Measurements from ENCODE around the gene EPHA2.

EPHA2 gene

DNA sequence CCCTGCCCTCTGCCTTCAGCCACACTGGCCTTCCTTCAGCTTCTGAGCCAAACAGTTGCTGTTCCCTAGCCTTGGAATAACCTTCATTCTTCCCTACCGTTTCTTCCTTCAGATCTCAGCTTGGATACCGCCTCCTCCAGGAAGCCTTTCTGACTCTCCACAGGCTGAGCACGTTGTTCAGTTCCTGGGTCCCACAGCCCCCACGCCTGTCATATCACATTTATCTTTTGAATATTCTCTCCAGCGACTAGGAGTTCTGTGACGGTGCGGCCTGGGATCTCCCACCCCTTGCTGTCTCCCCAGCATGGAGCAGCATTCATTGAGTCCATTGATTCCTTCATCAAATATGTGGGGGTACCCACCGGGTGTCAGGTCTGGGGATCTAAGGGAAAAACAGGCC, 39.2 kb downstream of the EPHA2 start:
- DNase-seq (ENCODE audit: low spot score): no peak
- CTCF ChIA-PET: interaction anchor here (0.7 kb wide), 1 partner anchor 35 kb away, joined by 5 read pairs; no protein-coding TSS in a partner anchor
- POLR2A ChIA-PET (ENCODE audit: low non-redundant PET): no interaction called here
- no peak overlapping the region for H3K27ac ChIP-seq
- TF ChIP-seq, protein P1, sequence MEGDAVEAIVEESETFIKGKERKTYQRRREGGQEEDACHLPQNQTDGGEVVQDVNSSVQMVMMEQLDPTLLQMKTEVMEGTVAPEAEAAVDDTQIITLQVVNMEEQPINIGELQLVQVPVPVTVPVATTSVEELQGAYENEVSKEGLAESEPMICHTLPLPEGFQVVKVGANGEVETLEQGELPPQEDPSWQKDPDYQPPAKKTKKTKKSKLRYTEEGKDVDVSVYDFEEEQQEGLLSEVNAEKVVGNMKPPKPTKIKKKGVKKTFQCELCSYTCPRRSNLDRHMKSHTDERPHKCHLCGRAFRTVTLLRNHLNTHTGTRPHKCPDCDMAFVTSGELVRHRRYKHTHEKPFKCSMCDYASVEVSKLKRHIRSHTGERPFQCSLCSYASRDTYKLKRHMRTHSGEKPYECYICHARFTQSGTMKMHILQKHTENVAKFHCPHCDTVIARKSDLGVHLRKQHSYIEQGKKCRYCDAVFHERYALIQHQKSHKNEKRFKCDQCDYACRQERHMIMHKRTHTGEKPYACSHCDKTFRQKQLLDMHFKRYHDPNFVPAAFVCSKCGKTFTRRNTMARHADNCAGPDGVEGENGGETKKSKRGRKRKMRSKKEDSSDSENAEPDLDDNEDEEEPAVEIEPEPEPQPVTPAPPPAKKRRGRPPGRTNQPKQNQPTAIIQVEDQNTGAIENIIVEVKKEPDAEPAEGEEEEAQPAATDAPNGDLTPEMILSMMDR (conservative IDR thresholded peaks at IDR 0.05; ENCODE audit: low read depth): no peak

DNA sequence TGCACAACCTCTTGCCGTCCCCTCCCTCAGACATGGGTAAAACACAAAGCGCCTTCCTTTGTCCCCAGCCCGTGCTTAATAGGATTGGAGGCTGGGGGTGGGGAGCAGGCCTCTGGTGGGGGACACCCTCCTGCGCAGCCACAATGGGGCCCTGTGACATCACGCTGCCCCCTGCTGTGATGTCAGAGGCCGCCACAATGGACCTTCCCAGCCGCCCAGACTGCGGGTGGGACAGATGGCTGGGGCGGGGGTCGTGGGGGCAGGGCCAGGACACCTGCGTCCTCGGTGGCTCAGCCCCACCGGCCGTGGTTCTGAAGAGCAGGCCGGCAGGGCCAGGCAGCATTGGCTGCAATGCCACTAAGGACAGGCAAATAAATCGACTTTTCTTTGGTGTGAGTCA, 39.9 kb downstream of the EPHA2 start:
- TF ChIP-seq, protein P1 (conservative IDR thresholded peaks at IDR 0.05; ENCODE audit: low read depth): no peak
- POLR2A ChIA-PET (ENCODE audit: low non-redundant PET): no interaction called here
- CTCF ChIA-PET: interaction anchor here (0.7 kb wide), 1 partner anchor 129 kb away, joined by 3 read pairs; no protein-coding TSS in a partner anchor
- no peak for DNase-seq (ENCODE audit: low spot score)
- no peak overlapping the region for H3K27ac ChIP-seq

DNA sequence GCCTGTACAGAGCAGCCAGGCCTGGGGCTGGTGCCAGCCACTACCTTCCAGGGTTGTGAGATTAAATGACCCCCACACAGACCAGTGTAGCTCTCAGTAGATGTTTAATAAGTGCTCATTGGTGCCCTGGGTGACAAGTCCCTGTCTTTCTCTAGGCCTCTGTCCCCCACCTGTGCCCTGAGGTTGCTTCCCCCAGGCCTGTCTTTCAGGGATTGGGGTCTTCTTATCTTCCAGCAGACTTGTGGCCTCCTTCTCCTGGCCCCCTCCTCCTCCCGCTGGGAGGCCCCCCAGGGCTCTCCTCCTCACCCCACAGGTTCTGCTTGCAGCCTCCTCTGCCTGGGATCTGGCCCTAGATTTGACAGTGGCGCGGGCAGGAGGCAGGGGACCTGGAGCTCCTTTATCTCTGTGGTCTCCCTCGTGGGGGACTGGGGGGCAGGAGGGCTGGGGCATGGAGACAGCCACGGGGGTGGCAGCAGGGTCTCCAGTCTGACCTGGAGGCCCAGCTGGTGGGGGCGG, 40.3 kb downstream of the EPHA2 start:
- CTCF ChIA-PET: interaction anchor here (0.7 kb wide), 1 partner anchor 129 kb away, joined by 3 read pairs; no protein-coding TSS in a partner anchor
- TF ChIP-seq, protein P1 (conservative IDR thresholded peaks at IDR 0.05; ENCODE audit: low read depth): no peak
- H3K27ac ChIP-seq: no peak overlapping the region
- POLR2A ChIA-PET (ENCODE audit: low non-redundant PET): no interaction called here
- DNase-seq (ENCODE audit: low spot score): no peak

DNA sequence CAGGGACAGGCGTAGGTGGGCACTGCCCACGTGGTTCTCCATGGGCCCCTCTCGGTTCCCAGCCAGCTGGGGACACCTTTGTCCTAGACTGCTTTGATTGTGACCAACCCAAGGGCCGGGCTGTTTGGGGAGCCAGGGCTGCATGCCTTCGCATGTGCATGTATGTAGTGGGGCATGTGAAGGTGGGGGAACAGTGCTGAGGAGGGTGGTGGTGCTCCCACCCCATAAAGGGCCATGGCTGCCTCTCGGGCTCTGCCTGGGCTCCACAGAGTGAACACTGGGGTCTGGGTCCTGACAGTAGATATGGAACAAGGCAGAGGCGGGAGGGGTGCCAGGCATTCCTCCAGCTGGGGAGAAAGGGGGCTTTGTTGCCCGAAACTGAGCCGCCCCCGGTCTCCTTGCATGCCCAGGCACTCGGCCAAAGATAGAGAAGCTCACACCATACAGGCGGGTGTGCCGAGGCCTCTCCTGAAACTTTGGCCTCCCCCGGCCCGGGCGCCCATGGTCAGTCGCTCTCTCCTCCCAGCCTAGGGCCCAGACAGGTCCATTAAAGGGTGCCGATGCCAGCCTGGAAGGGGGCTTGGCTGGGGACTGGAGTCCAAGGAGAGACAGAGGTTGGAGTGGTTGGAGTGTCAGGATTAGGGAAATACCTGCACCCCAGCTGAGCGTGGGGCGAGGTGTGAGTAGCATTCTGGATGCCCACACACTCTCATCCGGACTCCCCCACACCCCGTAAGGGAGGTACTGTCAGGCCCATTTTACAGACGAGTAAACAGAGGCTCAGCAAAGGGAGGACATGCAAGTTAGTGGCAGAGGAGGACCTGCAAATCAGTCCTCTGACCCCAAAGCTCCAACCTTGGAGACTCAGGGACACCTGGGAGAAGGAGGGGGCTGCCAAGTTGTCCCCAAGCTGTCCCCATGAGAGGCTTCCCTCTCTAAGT, 41.1 kb downstream of the EPHA2 start:
- no peak overlapping the region for H3K27ac ChIP-seq
- no peak for DNase-seq (ENCODE audit: low spot score)
- ChIA-PET CTCF (no interaction called here), POLR2A (ENCODE audit: low non-redundant PET) (no interaction called here)
- TF ChIP-seq, protein P1 (conservative IDR thresholded peaks at IDR 0.05; ENCODE audit: low read depth): no peak

DNA sequence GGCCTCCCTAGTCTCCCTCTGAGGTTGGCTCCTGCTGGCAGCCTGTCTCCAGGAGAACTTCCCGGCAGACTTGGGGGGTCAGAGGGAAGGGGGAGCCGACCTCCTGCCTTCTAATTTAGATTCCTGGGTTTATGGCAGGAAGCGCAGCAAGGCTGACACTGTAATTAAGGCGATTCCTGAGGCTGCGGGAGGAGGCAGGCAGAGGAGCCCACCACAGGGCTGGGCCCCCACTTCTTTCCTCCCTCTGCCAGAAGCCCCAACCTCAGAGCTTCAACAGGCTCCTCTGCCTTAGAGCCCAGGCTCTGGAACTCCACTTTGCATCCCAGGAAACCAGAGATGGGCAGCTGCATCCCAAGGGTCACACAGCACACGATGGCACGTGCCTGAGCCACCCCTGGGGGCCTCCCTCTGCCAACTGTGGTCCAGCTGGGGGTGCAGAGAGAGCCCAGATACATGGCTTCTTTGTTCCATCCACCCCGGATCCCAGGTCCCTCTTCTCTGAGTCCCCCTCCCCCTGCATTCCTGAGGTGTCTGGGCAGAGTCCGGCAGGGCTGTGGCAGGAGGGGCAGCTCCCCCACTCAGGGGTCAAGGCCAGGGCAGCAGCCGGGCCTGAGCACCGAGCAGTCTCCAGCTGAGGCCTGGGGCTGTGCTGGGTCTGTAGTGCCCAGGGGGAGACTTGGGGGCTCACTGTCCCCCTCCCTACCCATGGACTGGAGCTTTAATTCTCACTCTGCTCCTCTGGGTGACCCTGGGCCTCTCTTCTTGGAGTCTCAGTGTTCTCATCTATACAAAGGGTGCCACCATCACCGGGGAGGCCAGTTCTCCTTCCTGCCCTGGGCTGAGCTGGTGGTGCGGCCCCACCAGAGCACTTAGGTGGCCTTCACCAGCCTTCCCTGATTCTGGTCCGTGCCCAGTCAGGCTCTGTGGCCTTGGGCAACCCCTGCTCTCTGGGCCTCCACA, 43.0 kb downstream of the EPHA2 start:
- no peak overlapping the region for H3K27ac ChIP-seq
- no peak for DNase-seq (ENCODE audit: low spot score)
- POLR2A ChIA-PET (ENCODE audit: low non-redundant PET): no interaction called here
- TF ChIP-seq, protein P1 (conservative IDR thresholded peaks at IDR 0.05; ENCODE audit: low read depth): no peak
- CTCF ChIA-PET: no interaction called here
